Left ventricle myocardium inferior (tissue), 1 donor: ENCODE measurements around the gene BNC2. TPM values are rescaled to one million over a fixed set of nuclear protein-coding genes. Genes with fewer than 3 reads are reported as not detected.

Experiments
- DNase-seq: peaks from one replicate; pipeline ENCODE4 v3.0.0-alpha.2; 2020
- H3K27ac ChIP-seq: fragments of 200-600 bp; replicated peaks from 2 replicates; pipeline ENCODE4 v1.8.0; 2021
- H3K27me3 ChIP-seq: fragments of 200-600 bp; 2 replicates; pipeline ENCODE4 v1.8.0; 2021; ENCODE audit warnings: low read depth
- H3K36me3 ChIP-seq: fragments of 200-600 bp; 2 replicates; pipeline ENCODE4 v1.8.0; 2021
- H3K4me1 ChIP-seq: fragments of 200-600 bp; 2 replicates; pipeline ENCODE4 v1.8.0; 2021
- H3K4me3 ChIP-seq: fragments of 200-600 bp; 2 replicates; pipeline ENCODE4 v1.8.0; 2021; ENCODE audit warnings: mild to moderate bottlenecking, moderate library complexity
- H3K9me3 ChIP-seq: fragments of 200-600 bp; replicated peaks from 2 replicates; pipeline ENCODE4 v1.8.0; 2021
- intact Hi-C: fragments of 100-400 bp; cut with micrococcal nuclease; formaldehyde crosslinking; loops from one replicate; pipeline ENCODE4 v1.11.0; 2022
- total RNA-seq: library from RNA; stranded (reverse); fragmentation: NEBNext Ultra II Directional; extraction: Animal tissue kit (Norgen Biotek cat#: 25700); gene quantifications from one replicate; pipeline ENCODE4 v1.2.1, GENCODE V29; 2021
- TF ChIP-seq, protein P1 (sequence below): fragments of 200-600 bp; IDR thresholded peaks from 2 replicates; pipeline ENCODE4 v1.8.0; 2021; ENCODE audit warnings: antibody characterized with exemption, mild to moderate bottlenecking, borderline replicate concordance
- donor health status: DM: no; HTN: yes; CAD: no; lungs with severe emphysema.

The BNC2 gene
- total RNA-seq, 1 donor from 2014 or later, result 3.5 TPM

DNA sequence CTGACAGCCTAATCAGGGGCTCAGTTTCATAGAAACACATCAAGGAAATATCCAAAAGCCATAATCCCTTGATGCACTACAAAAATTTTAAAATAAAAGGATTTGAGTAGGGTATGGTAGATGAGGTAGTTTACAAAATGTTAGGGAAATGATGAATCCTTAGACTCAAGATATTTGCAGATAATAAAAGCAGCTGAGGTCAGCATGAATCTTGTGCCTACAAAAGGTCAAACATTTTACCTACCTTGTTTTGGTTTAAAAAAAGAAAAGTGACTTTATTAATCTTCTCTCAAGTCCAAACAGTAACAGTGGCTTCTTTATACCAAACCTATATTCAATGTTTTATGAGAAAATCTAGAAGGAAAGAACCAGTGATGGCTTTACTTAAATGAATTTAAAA, 135.5 kb downstream of the BNC2 start:
- DNase-seq, result no peak
- Histone ChIP-seq H3K27me3 (peaks cover 26% of the 10 kb centered on the region), H3K4me3 (no peak overlapping the region), H3K4me1 (no peaks in the 10 kb centered on the region), H3K9me3 (no peaks in the 10 kb centered on the region), H3K36me3 (no peaks in the 10 kb centered on the region), H3K27ac (no peak overlapping the region)
- intact Hi-C loops, result no loop called here
- TF ChIP-seq, protein P1, sequence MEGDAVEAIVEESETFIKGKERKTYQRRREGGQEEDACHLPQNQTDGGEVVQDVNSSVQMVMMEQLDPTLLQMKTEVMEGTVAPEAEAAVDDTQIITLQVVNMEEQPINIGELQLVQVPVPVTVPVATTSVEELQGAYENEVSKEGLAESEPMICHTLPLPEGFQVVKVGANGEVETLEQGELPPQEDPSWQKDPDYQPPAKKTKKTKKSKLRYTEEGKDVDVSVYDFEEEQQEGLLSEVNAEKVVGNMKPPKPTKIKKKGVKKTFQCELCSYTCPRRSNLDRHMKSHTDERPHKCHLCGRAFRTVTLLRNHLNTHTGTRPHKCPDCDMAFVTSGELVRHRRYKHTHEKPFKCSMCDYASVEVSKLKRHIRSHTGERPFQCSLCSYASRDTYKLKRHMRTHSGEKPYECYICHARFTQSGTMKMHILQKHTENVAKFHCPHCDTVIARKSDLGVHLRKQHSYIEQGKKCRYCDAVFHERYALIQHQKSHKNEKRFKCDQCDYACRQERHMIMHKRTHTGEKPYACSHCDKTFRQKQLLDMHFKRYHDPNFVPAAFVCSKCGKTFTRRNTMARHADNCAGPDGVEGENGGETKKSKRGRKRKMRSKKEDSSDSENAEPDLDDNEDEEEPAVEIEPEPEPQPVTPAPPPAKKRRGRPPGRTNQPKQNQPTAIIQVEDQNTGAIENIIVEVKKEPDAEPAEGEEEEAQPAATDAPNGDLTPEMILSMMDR, result no peak

DNA sequence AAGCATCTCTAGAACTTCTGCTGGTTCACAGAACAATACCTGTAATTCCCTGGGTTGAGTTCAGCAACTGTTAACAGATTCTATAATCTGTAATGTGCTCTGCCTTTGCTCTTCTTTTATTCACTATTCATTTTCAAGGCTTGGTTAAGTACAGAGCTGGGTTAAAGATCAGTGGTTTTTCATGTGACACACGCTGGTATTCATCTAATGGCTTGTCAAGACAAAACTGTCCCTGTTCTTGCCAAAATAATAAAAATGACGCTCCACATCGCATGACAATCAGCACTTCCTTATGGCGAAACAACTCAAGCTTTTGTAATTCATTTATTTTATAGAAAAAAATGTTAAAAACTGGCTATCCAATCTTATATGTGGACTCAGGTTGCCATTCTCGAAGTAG, 137.9 kb downstream of the BNC2 start:
- no peak overlapping the region for H3K27ac ChIP-seq
- H3K9me3 ChIP-seq, result no peaks in the 10 kb centered on the region
- TF ChIP-seq, protein P1, result no peak
- H3K36me3 ChIP-seq, result no peaks in the 10 kb centered on the region
- no peak for DNase-seq
- no peak overlapping the region for H3K4me3 ChIP-seq
- peaks cover 50% of the 10 kb centered on the region for H3K27me3 ChIP-seq
- H3K4me1 ChIP-seq, result no peaks in the 10 kb centered on the region
- intact Hi-C loops, result no loop called here

DNA sequence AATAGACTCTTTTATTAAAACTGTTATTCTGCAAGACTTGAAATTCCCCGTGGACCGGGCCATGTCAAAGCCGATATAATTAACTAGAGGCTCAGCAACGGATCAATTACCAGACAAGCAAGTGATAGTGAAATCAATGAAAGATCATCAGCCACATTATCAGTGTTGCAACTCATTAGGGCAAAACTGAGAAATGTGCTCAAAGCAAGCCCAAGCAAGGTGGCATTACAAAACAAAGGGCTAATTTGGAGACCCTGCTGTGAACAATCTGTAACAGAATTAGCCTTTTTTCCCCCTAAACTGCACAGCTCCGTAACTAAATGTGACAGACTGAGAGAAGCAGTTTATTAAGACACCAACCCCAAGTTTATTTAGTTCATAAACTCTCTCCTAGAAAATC, 140.3 kb downstream of the BNC2 start:
- no peak overlapping the region for H3K4me3 ChIP-seq
- no peaks in the 10 kb centered on the region for H3K9me3 ChIP-seq
- peaks cover 14% of the 10 kb centered on the region for H3K4me1 ChIP-seq
- intact Hi-C loops, result no loop called here
- peaks cover 73% of the 10 kb centered on the region for H3K27me3 ChIP-seq
- H3K27ac ChIP-seq, result no peak overlapping the region
- TF ChIP-seq, protein P1, result no peak
- no peak for DNase-seq
- no peaks in the 10 kb centered on the region for H3K36me3 ChIP-seq

DNA sequence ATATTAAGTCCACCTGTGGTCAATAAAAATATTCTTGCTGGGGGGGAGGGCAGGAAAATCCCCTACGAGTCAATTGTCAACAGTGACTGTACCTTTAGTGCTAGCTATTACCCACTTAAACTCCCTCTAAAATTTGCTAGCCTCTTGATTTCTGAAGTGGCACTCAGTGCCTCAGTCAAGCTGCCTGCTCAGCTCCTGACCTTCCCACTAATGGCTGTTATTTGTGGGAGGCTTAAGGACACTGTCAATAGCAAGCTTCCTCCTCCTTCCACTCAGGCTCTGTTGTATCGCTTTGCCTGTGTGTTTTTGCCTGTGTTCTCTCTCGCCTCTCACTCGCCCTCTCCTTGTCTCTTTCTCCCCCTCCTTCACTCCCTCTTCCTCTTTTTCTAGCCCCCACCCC, 140.8 kb downstream of the BNC2 start:
- TF ChIP-seq, protein P1, result no peak
- Histone ChIP-seq H3K27ac (no peak overlapping the region), H3K27me3 (peaks cover 73% of the 10 kb centered on the region), H3K4me3 (no peak overlapping the region), H3K36me3 (no peaks in the 10 kb centered on the region), H3K4me1 (peaks cover 14% of the 10 kb centered on the region), H3K9me3 (no peaks in the 10 kb centered on the region)
- intact Hi-C loops, result no loop called here
- DNase-seq, result no peak

DNA sequence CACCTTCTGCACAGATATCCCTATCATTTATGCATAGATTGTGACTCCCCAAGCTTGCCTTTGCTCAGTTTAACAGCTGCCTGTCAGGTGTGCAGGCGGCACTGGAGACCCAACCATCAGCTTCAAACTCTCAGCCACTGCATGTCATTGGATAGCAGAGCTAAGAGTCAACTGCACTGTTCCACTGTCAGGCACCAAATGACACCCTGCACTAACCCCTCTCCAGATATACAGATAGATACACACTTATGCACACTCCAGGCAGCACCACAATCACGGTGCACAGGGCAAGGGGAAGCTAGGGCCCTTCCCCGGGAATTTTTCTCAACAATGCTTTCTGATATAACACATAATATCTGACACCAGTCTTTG, 142.3 kb downstream of the BNC2 start:
- intact Hi-C loops, result no loop called here
- Histone ChIP-seq H3K4me1 (peaks cover 14% of the 10 kb centered on the region), H3K9me3 (no peaks in the 10 kb centered on the region), H3K27me3 (peaks cover 85% of the 10 kb centered on the region), H3K27ac (no peak overlapping the region), H3K36me3 (no peaks in the 10 kb centered on the region), H3K4me3 (peak overlapping the region; percentile 64)
- no peak for DNase-seq
- TF ChIP-seq, protein P1, result no peak
